HG03378 (cell line): ENCODE measurements around the gene SYNDIG1.
"Not testable (repeated sequence)": the region's sequence is repeated elsewhere in the genome, so short reads cannot be mapped to it uniquely, and the experiment has no call there.

Experiments
- ATAC-seq: cut with Tn5 transposase; IDR thresholded peaks from one replicate; pipeline ENCODE4 v1.9.1; 2021; ENCODE audit warnings: mild to moderate bottlenecking, moderate library complexity; ENCODE audit not compliant: unreplicated experiment

SYNDIG1 gene

GRCh38 chr20:24605937-24606455, 136.6 kb downstream of the SYNDIG1 start:
- no peak for ATAC-seq

GRCh38 chr20:24607402-24607801, 138.0 kb downstream of the SYNDIG1 start:
- ATAC-seq, result no peak

- peak; percentile 76 for ATAC-seq
Measured at GRCh38 chr20:24608926-24609667, 139.7 kb downstream of the SYNDIG1 start.

DNA sequence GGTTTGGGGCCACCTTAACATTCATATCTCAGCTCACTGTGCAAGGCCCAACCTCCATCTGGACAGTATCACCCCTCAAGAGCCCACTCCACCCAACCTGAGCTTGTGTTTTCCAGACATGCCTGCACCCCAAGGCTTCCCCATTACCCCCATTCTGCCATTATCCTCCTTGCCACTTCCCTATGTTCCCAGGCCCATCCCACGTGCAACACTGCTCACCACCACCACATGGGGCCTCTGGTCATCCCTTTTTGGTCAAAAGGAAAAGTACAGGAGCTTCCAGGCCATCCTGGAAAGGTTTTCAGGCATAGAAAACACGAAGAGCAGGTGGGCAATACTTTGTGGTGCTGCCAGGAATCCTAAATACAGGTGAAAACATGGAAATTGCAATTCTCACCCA, 140.3 kb downstream of the SYNDIG1 start:
- ATAC-seq, result no peak

DNA sequence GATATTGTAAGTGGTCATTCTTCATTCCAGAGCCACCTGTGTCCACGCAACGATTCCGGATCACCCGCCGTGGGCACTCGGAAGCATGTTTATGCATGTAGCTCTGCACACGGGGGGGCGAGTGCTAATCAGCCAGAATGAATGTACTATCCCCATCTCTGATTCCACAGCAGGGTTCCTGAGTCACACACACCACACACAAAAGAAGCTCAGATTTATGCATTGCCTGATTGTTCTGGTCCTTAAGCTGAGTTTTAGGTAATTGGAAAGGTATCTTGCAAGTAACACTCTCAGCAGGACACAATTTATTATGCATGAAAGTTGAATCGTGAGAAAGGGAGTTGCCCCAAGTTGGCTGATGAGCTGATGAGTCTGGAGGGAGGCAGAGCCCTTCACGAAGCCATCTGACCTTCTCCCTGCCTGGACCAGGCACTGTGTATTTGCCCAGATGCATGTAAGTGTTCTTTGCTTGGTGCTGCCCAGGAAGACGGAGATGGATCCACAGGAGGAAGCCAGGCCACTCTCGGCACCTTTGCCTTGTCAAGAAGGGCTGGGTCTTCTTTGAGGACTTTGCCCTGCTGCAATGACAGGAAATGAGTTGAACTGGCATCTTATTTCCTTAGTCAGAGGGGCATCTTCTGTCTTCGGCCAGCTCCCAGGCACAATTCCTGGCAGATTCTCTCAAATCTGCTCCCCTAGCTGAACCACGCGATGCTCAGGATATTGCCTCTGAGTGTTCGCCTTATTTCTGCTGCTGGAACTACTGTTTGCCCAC, 141.1 kb downstream of the SYNDIG1 start:
- no peak for ATAC-seq

- no peak for ATAC-seq
Measured at GRCh38 chr20:24611360-24612140, 142.1 kb downstream of the SYNDIG1 start.

- no peak for ATAC-seq
Measured at GRCh38 chr20:24612799-24613775, 143.7 kb downstream of the SYNDIG1 start.

- no peak for ATAC-seq
Measured at GRCh38 chr20:24614341-24614740, 144.9 kb downstream of the SYNDIG1 start.

GRCh38 chr20:24615353-24615752, 145.9 kb downstream of the SYNDIG1 start:
- ATAC-seq, result no peak

- ATAC-seq, result no peak
Measured at GRCh38 chr20:24616258-24617079, 147.0 kb downstream of the SYNDIG1 start.

DNA sequence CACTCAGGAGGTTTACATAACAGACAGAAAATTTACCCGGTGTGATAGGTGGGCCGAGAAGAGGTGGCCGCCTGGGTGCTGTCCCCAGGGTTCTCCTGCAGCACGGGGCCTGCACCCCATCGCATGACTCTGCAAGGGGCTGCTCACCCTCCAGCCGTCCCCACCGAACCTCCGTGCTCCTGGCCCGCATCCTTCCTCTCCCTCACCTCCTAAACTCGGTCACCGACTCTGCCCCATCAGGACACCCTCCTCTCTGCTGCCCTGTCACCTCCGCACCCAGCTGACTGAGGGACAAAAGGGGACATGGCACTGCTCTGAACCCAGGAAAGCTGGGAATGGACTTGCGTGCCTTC, 147.6 kb downstream of the SYNDIG1 start:
- no peak for ATAC-seq

DNA sequence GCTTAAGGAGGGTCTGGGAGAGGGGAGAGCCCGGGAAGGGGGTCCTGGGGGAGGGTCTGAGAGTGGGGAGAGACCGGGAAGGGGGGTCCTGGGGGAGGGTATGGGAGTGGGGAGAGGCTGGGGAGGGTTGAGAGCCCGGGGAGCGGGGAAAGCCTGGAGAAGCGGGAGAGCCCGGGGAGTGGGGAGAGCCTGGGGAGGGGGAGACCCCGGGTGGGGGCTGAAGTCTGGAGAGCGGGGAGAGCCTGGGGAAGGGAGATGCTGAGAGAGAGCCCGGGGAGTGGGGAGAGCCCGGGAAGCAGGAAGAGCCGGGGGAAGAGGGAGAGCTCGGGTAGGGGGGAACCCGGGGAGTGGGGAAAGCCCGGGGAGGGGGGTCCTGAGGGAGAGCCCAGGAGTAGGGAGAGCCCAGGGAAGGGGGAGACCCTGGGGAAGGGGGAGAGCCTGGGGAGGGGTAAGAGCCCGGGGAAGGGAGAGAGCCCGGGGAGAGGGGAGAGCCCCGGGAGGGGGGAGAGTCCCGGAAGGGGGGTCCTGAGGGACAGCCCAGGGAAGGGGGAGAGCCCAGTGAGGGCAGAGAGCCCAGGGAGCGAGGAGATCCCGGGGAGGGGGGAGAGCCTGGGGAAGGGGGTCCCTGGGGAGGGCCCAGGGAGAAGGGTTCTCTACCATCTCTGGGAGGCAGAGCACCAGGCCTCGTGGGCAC, 148.5 kb downstream of the SYNDIG1 start:
- no peak for ATAC-seq

DNA sequence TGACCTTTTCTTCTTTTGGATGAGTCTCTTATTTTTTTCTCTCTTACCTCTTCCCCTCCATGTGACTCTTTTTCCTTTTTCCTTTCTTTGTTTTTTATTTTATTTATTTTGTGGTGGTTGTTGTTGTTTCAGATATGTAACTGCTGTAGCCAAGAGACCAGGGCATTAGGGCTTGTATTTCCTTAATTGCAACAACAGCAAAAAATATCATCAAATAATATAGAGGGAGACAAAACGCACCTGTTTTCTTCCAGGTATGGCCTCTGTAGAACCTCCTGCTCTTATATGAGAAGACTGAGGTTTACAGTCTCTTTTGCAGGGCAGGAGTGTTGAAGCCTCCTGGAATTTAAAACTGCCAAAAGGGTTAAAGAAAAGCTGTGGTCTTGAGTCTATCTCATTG, 149.3 kb downstream of the SYNDIG1 start:
- ATAC-seq, result no peak

GRCh38 chr20:24619212-24619611, 149.8 kb downstream of the SYNDIG1 start:
- ATAC-seq, result peak; percentile 85

- ATAC-seq, result no peak
Measured at GRCh38 chr20:24620937-24621519, 151.6 kb downstream of the SYNDIG1 start.

DNA sequence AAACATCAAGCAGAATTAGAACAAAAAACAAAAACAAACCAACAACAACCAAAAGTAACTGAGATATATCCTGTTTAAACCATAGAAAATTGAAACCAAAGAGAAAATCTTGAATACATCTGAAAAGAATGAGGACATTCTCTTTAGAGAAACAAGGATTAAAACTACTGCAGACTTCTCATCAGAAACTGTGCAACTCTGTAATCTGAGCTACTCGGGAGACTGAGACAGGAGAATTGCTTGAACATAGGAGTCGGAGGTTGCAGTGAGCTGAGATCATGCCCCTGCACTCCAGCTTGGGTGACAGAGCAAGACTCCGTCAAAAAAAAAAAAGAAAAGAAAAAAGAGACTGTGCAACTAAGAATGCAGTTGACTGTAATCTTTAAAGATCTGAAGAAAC, 153.4 kb downstream of the SYNDIG1 start:
- no peak for ATAC-seq

DNA sequence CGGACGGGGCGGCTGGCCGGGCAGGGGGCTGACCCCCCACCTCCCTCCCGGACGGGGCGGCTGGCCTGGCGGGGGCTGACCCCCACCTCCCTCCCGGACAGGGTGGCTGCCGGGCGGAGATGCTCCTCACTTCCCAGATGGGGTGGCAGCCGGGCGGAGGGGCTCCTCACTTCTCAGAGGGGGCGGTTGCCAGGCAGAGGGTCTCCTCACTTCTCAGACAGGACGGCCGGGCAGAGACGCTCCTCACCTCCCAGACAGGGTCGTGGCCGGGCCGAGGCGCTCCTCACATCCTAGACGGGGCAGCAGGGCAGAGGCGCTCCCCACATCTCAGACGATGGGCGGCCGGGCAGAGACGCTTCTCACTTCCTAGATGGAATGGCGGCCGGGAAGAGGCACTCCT, 156.7 kb downstream of the SYNDIG1 start:
- not testable (repeated sequence) for ATAC-seq

GRCh38 chr20:24627291-24627690, 157.9 kb downstream of the SYNDIG1 start:
- no peak for ATAC-seq
